ENCODE data around the gene KLHL35. TPM values are rescaled to one million over a fixed set of nuclear protein-coding genes. Genes with fewer than 3 reads are reported as not detected.

Gene KLHL35
- total and polyA plus RNA-seq, 8 donors: 0.89 to 2.9 (median 1.7) TPM; not detected in 2

GRCh38 chr11:75406338-75406777, 26.6 kb downstream of the KLHL35 start:
- intact Hi-C loops (cut with DNase I; ENCODE audit: low total_unique reads): loop anchor here (5.0 kb wide), 1 partner anchor 121 kb away; the partner anchor contains the start of gene GDPD5
- Histone ChIP-seq H3K4me3 (no peak overlapping the region), H3K4me1 (peaks cover 15 to 47% (median 27%) of the 10 kb centered on the region in 4 donors), H3K9me3 (no peaks in the 10 kb centered on the region), H3K27ac (no peak overlapping the region), H3K27me3 (no peaks in the 10 kb centered on the region), H3K36me3 (peaks cover 45 to 88% (median 75%) of the 10 kb centered on the region in 4 donors)
- DNase-seq: peak in 1 of 2 donors; percentile 60
- TF ChIP-seq CTCF (IDR thresholded peaks at IDR 0.05) (no peak), POLR2A (IDR thresholded peaks at IDR 0.05) (no peak), EP300 (IDR thresholded peaks at IDR 0.05) (no peak), POLR2AphosphoS5 (IDR thresholded peaks at IDR 0.05) (no peak)
- 8 to 27% (median 13%) methylated on average over 1 of the region's 1 CpG for WGBS, 5 donors

- H3K4me1 ChIP-seq: peaks cover 27 to 64% (median 40%) of the 10 kb centered on the region in 4 donors
- 73 to 82% (median 74%) methylated on average over 15 of the region's 15 CpGs for WGBS, 5 donors
- no peak for TF ChIP-seq EP300 (IDR thresholded peaks at IDR 0.05)
- TF ChIP-seq POLR2AphosphoS5 (IDR thresholded peaks at IDR 0.05): no peak
- TF ChIP-seq CTCF (IDR thresholded peaks at IDR 0.05): no peak
- TF ChIP-seq POLR2A (IDR thresholded peaks at IDR 0.05): no peak
- H3K27ac ChIP-seq: no peak overlapping the region
- intact Hi-C loops (cut with DNase I; ENCODE audit: low total_unique reads): no loop called here
- H3K36me3 ChIP-seq: peaks cover 51 to 83% (median 78%) of the 10 kb centered on the region in 4 donors
- no peak for DNase-seq
- H3K9me3 ChIP-seq: no peaks in the 10 kb centered on the region
- H3K4me3 ChIP-seq: no peak overlapping the region
- no peaks in the 10 kb centered on the region for H3K27me3 ChIP-seq
These were observed 28.9 kb downstream of the KLHL35 start for GRCh38 chr11:75403983-75404658.

- DNase-seq: no peak
- no peaks in the 10 kb centered on the region for H3K27me3 ChIP-seq
- H3K36me3 ChIP-seq: peaks cover 51 to 73% (median 69%) of the 10 kb centered on the region in 4 donors
- WGBS, 5 donors: 38 to 58% (median 47%) methylated on average over 1 of the region's 1 CpG
- no peaks in the 10 kb centered on the region for H3K9me3 ChIP-seq
- H3K4me1 ChIP-seq: peaks cover 27 to 59% (median 39%) of the 10 kb centered on the region in 4 donors
- H3K4me3 ChIP-seq: no peak overlapping the region
- peak overlapping the region in 2 of 5 donors; percentile 11 to 15 for H3K27ac ChIP-seq
- intact Hi-C loops (cut with DNase I; ENCODE audit: low total_unique reads): no loop called here
- TF ChIP-seq POLR2A (IDR thresholded peaks at IDR 0.05) (no peak), CTCF (IDR thresholded peaks at IDR 0.05) (no peak), POLR2AphosphoS5 (IDR thresholded peaks at IDR 0.05) (no peak), EP300 (IDR thresholded peaks at IDR 0.05) (no peak)
These were observed 30.0 kb downstream of the KLHL35 start for GRCh38 chr11:75403037-75403436.

GRCh38 chr11:75402002-75402773, 30.8 kb downstream of the KLHL35 start:
- DNase-seq: no peak
- Histone ChIP-seq H3K36me3 (peaks cover 51 to 66% (median 65%) of the 10 kb centered on the region in 4 donors), H3K9me3 (no peaks in the 10 kb centered on the region), H3K4me3 (peak overlapping the region in 2 of 4 donors; percentile 70 to 93), H3K27me3 (no peaks in the 10 kb centered on the region), H3K4me1 (peaks cover 27 to 58% (median 37%) of the 10 kb centered on the region in 4 donors), H3K27ac (peak overlapping the region in 1 of 5 donors; percentile 22)
- intact Hi-C loops (cut with DNase I; ENCODE audit: low total_unique reads): no loop called here
- 61 to 80% (median 66%) methylated on average over 10 of the region's 10 CpGs for WGBS, 5 donors
- TF ChIP-seq POLR2A (IDR thresholded peaks at IDR 0.05) (no peak), POLR2AphosphoS5 (IDR thresholded peaks at IDR 0.05) (no peak), CTCF (IDR thresholded peaks at IDR 0.05) (no peak), EP300 (IDR thresholded peaks at IDR 0.05) (no peak)

Measured in stomach (tissue), 9 donors.